GM19035 (cell line): ENCODE data around the gene ASIC4.

ENCODE experiments used
- ATAC-seq: cut with Tn5 transposase; IDR thresholded peaks from one replicate; pipeline ENCODE4 v1.9.1; 2021; ENCODE audit not compliant: unreplicated experiment

Gene ASIC4

GRCh38 chr2:219514196-219514761 is at the start of gene ASIC4:
Gene ASIC4 (plus strand): TSS chr2:219514482. CDS start chr2:219514725, 243 bp downstream.
- ATAC-seq: no peak

- ATAC-seq: no peak
These were observed 48.4 kb upstream of the ASIC4 start for GRCh38 chr2:219465659-219466561.

GRCh38 chr2:219466816-219467735 is 47.2 kb upstream of the ASIC4 start:
- no peak for ATAC-seq

DNA sequence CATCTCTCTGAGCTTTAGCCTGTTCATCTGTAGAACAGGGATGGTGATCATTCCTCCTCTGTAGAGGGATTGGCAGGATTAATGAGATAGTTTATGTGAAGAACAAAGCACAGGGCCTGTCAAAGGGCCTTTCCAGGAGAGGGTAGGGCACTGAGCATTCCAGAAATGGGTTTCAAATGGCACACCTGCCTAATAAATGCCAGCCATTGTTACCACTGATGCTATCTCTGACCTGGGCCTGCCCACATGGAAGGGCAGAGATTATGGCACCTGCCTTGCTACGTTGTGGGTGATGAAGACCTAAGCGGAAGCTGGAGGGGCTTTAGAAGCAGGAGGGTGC is 46.6 kb upstream of the ASIC4 start:
- ATAC-seq: no peak

GRCh38 chr2:219468410-219469185 is 45.7 kb upstream of the ASIC4 start:
- no peak for ATAC-seq

- ATAC-seq: no peak
These were observed 45.0 kb upstream of the ASIC4 start for GRCh38 chr2:219469186-219469724.

DNA sequence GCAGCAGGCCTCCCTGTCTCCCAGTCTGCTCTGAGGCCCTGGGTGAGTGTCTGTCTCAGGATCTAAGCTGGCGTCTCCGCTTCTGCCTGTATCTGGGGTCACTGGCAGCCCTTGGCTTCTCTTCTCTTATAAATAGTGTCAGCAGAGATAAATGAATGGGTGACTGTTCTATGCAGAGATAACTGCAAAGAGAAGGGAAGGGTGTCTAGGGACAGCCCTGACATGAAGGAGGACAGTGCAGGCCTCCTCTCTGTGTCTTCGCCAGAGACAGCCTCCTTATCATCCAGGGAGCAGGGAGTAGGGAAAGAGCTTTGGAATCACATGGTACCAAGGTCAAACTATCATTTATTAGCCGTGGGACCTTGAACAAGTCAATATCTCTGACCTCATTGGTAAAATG is 43.9 kb upstream of the ASIC4 start:
- ATAC-seq: no peak

DNA sequence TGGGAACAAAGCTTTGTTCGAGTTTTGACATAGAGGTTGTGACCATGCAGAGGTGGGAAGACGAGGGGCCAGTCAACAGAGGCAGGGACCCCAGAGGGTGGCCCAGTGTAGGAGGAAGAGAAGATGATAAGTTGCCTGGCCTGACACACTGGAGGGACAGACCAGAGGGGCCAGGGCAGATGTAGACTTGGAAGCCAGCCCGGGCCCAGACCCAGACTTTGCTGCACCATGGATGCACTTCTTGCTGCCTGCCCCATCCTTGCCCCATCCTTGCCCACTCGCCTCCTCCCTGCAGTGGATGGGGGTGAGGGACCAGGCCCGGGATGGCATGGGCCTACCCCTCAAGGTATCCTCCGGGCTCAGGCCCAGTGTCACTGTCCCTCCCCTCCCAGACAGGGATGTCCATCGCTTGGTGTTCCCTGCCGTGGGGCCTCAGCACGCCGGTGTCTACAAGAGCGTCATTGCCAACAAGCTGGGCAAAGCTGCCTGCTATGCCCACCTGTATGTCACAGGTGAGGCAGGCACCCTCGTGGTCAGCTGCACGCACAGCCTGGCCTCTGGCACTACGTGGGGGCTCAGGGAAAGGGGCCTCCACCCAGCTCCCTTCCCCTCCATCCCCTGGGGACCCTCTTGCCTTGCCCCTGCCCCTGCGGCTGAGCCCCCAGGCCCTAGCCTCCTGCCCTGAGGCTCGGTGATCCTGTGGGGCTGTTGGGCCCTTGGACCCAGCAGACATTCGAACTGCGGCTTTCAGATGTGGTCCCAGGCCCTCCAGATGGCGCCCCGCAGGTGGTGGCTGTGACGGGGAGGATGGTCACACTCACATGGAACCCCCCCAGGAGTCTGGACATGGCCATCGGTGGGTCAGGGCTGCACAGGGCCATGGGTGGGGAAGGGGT is 42.6 kb upstream of the ASIC4 start:
- no peak for ATAC-seq

- ATAC-seq: no peak
These were observed 41.6 kb upstream of the ASIC4 start for GRCh38 chr2:219472629-219473187.

DNA sequence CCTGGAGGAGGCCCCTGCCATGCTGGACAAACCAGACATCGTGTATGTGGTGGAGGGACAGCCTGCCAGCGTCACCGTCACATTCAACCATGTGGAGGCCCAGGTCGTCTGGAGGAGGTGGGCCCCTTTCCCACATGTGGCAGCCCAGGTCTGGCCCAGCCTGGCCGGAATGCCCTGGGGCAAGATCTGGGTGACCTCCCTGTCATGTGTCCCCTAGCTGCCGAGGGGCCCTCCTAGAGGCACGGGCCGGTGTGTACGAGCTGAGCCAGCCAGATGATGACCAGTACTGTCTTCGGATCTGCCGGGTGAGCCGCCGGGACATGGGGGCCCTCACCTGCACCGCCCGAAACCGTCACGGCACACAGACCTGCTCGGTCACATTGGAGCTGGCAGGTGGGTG is 40.8 kb upstream of the ASIC4 start:
- no peak for ATAC-seq

DNA sequence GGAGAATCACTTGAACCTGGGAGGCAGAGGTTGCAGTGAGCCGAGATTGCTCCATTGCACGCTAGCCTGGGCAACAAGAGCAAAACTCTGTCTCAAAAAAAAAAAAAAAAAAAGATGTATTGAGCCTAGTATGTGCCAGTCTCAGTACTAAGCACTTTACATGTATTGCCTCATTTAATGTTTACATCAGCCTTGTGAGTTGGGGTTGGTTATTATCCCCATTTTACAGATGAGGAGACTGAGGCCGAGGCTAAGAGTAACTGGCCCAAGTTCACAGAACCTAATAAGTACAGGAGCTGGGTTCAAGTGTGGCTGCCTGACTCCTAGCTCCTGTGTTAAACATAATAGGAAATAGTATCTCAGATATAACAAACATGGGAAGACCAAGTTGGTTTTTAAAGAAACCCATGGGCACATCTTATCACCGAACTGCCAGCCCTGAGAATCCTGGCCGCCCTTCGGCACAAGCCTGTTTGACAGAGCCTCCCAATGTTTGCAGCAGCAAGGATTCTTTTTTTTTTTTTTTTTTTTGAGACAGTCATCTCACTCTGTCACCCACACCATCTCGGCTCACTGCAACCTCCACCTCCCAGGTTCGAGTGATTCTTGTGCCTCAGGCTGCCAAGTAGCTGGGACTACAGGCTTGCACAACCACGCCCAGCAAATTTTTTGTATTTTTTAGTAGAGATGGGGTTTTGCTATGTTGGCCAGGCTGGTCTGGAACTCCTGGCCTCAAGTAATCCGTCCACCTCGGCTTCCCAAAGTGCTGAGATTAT is 39.8 kb upstream of the ASIC4 start:
- ATAC-seq: no peak

- no peak for ATAC-seq
These were observed 39.0 kb upstream of the ASIC4 start for GRCh38 chr2:219475278-219475677.

DNA sequence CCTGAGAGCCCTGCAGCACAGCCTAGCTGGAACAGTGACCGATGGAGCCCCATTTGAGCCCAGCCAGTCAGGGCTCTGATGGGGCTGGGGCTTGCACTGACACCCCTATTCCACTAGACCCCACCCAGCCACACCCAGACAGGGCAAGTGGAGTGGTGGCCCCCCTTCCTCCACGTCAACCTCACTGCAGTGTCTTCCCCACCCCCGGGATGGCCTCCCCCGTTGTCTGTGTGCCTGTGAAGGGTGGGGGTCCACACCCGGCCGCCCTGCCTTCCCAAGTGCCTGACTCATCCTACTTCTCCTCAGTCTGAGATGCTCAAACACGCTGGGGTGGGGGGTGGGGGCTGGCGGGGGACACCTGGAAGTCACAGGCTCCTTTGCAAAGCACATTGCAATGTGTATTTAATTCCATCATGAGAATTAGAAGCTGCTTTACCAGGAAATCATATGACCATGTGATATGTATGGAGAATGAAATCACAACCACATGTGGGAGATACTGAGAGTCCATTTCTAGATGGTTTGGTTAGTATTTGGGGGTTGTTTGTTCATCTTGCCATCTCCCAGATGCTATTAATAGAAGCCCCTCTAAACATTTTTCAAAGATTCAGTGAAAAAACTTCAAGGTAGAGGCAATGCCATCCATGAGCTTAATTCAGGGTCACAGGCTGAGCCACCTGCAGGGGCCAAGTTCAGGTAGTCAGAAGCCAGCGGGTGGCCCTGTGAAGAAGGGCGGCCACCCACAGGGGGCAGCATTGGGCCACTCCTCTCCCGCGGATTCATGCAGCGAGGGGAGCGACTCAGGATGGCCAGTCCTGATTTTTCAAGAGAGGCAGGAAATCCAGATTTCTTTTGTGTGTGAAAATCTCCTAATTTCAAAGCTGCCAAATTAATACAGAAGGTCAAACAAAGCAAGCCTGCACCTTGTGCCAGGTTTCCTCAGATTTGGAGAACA is 38.3 kb upstream of the ASIC4 start:
- ATAC-seq: no peak

DNA sequence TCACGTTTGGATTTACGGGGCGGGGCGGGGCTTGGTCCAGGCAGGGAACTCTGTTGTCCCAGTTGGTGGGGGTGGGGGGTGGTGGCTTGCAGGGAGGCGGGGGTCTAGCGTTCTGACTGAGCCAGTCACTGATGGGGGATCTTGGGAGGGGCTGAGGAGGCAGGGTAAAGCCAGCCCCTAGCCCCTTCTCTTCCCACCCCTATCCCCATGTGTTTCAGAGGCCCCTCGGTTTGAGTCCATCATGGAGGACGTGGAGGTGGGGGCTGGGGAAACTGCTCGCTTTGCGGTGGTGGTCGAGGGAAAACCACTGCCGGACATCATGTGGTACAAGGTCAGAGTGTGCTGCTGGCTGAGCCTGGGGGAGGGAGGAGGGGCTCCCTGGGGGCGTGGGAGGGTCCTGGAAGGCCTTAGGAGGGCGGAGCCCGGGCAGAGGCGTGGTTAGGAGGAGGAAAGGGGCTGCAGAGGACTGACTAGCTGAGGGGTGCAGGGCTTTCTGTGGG is 37.6 kb upstream of the ASIC4 start:
- ATAC-seq: no peak

GRCh38 chr2:219477179-219477578 is 37.1 kb upstream of the ASIC4 start:
- no peak for ATAC-seq

- ATAC-seq: no peak
These were observed 36.5 kb upstream of the ASIC4 start for GRCh38 chr2:219477815-219478214.

GRCh38 chr2:219478916-219479315 is 35.4 kb upstream of the ASIC4 start:
- no peak for ATAC-seq
